Body of pancreas (tissue), 4 donors: Measurements from ENCODE around the gene CPZ. TPM values are rescaled to one million over a fixed set of nuclear protein-coding genes. Genes with fewer than 3 reads are reported as not detected.

ENCODE experiments used
- ATAC-seq: fragments of 150-250 bp; one replicate; pipeline ENCODE4 v1.9.1; 2016
- DNase-seq, 4 donors: peaks; one replicate each; pipeline ENCODE4 v3.0.0-alpha.2; 2019
- H3K27ac ChIP-seq, 4 donors: fragments of 200-600 bp; sonication (generic); 1 replicate in 3 of 4; 2 replicates in 1 of 4; pipeline versions ENCODE4 v1.5.1 to v1.6.1; 2016 to 2019; ENCODE audit warnings: mild to moderate bottlenecking in 1 of 4, mixed read lengths in 1 of 4, moderate library complexity in 1 of 4
- H3K27me3 ChIP-seq, 2 donors: fragments of 200-600 bp; sonication (generic); one replicate each; pipeline ENCODE4 v1.6.0; 2016; ENCODE audit warnings: mild to moderate bottlenecking in 1 of 2
- H3K36me3 ChIP-seq, 2 donors: fragments of 200-600 bp; sonication (generic); replicated peaks in 1 of 2; 2 replicates each; pipeline ENCODE4 v1.5.1; 2016; ENCODE audit warnings: low read depth in 2 of 2; ENCODE audit not compliant: insufficient read depth in 1 of 2
- H3K4me1 ChIP-seq: fragments of 200-600 bp; sonication (generic); one replicate; pipeline ENCODE4 v1.6.0; 2016
- H3K4me3 ChIP-seq, 2 donors: fragments of 200-600 bp; sonication (generic); 1 replicate in 1 of 2; 2 replicates in 1 of 2; pipeline ENCODE4 v1.5.1; 2016 to 2019
- H3K9me3 ChIP-seq, 3 donors: fragments of 200-600 bp; sonication (generic); 1 replicate in 2 of 3; 2 replicates in 1 of 3; pipeline ENCODE4 v1.5.1; 2016
- CTCF ChIP-seq, 7 experiments: fragments of 450-650 bp in 4 of 7; fragments of 200-600 bp in 3 of 7; sonication (generic) in 3 of 7; IDR thresholded peaks; one replicate each; pipeline ENCODE4 v1.5.1; 2016 to 2019; ENCODE audit warnings: antibody characterized with exemption in 7 of 7
- POLR2A ChIP-seq, 3 donors: fragments of 450-650 bp; IDR thresholded peaks; one replicate each; pipeline ENCODE4 v1.6.1; 2016; ENCODE audit warnings: antibody characterized with exemption in 3 of 3, mild to moderate bottlenecking in 2 of 3
- WGBS, 2 donors: methylation state at CpG; one replicate each; pipeline ENCODE4 v1.1.5; 2017; 5-methylcytosine and 5-hydroxymethylcytosine counted together
- intact Hi-C: fragments of 100-400 bp; cut with DNase I; formaldehyde crosslinking; loops from one replicate; pipeline ENCODE4 v1.15.1; 2023
- total RNA-seq, 2 donors: library from RNA; depleted of rRNA; stranded (reverse); fragments of >200 nt; gene quantifications; one replicate each; pipeline ENCODE4 v1.1.0, GENCODE V29; 2016

Gene CPZ
- total RNA-seq, 2 donors from 2014 or later = 0.66 to 0.78 TPM

GRCh38 chr4:8564595-8564994, 28.0 kb upstream of the CPZ start:
- DNase-seq (no peak), ATAC-seq (no peak)
- WGBS, 2 donors = 57 to 63% methylated on average over 1 of the region's 1 CpG
- intact Hi-C loops = no loop called here
- Histone ChIP-seq H3K27me3 (peaks cover 0 to 2% of the 10 kb centered on the region in 2 donors), H3K36me3 (no peaks in the 10 kb centered on the region), H3K27ac (no peak overlapping the region), H3K4me1 (no peaks in the 10 kb centered on the region), H3K9me3 (no peaks in the 10 kb centered on the region), H3K4me3 (no peak overlapping the region)
- TF ChIP-seq CTCF (IDR thresholded peaks at IDR 0.05) = no peak
- TF ChIP-seq POLR2A (IDR thresholded peaks at IDR 0.05) = no peak

GRCh38 chr4:8568068-8568668, 24.4 kb upstream of the CPZ start:
- H3K4me1 ChIP-seq = no peaks in the 10 kb centered on the region
- H3K9me3 ChIP-seq = no peaks in the 10 kb centered on the region
- no peak for TF ChIP-seq POLR2A (IDR thresholded peaks at IDR 0.05)
- no peak for TF ChIP-seq CTCF (IDR thresholded peaks at IDR 0.05)
- H3K27me3 ChIP-seq = peaks cover 0 to 2% of the 10 kb centered on the region in 2 donors
- no peak overlapping the region for H3K27ac ChIP-seq
- 57 to 62% methylated on average over 5 of the region's 5 CpGs for WGBS, 2 donors
- no peak for ATAC-seq
- H3K4me3 ChIP-seq = no peak overlapping the region
- H3K36me3 ChIP-seq = no peaks in the 10 kb centered on the region
- no peak for DNase-seq
- intact Hi-C loops = no loop called here

- Histone ChIP-seq H3K4me3 (no peak overlapping the region), H3K27me3 (peaks cover 0 to 2% of the 10 kb centered on the region in 2 donors), H3K4me1 (no peaks in the 10 kb centered on the region), H3K9me3 (no peaks in the 10 kb centered on the region), H3K27ac (no peak overlapping the region), H3K36me3 (no peaks in the 10 kb centered on the region)
- TF ChIP-seq POLR2A (IDR thresholded peaks at IDR 0.05) = no peak
- WGBS, 2 donors = 82 to 85% methylated on average over 1 of the region's 1 CpG
- DNase-seq (no peak), ATAC-seq (no peak)
- intact Hi-C loops = no loop called here
Measured at GRCh38 chr4:8570201-8570600, 22.4 kb upstream of the CPZ start.

- intact Hi-C loops = no loop called here
- no peak for ATAC-seq
Measured at GRCh38 chr4:8571702-8572685, 20.6 kb upstream of the CPZ start.

More at GRCh38 chr4:8571702-8572685, 20.6 kb upstream of the CPZ start:
- H3K36me3 ChIP-seq = no peaks in the 10 kb centered on the region
- no peaks in the 10 kb centered on the region for H3K4me1 ChIP-seq
- no peak overlapping the region for H3K4me3 ChIP-seq
- TF ChIP-seq CTCF (IDR thresholded peaks at IDR 0.05) = no peak
- no peak for TF ChIP-seq POLR2A (IDR thresholded peaks at IDR 0.05)
- 76 to 77% methylated on average over 5 to 6 of the region's 6 CpGs for WGBS, 2 donors
- no peaks in the 10 kb centered on the region for H3K27me3 ChIP-seq
- H3K9me3 ChIP-seq = no peaks in the 10 kb centered on the region
- no peak overlapping the region for H3K27ac ChIP-seq
- DNase-seq = no peak
